Nasal cavity respiratory epithelium epithelial cell of viscerocranial mucosa (primary cell): Measurements from ENCODE around the gene XPO1. TPM values are rescaled to one million over a fixed set of nuclear protein-coding genes. Genes with fewer than 3 reads are reported as not detected.

Source experiments
- total RNA-seq: library from RNA; depleted of rRNA; stranded (reverse); fragments of >200 nt; gene quantifications from 2 replicates; pipeline ENCODE4 v1.2.3, GENCODE V29; 2014

Gene XPO1, protein sequence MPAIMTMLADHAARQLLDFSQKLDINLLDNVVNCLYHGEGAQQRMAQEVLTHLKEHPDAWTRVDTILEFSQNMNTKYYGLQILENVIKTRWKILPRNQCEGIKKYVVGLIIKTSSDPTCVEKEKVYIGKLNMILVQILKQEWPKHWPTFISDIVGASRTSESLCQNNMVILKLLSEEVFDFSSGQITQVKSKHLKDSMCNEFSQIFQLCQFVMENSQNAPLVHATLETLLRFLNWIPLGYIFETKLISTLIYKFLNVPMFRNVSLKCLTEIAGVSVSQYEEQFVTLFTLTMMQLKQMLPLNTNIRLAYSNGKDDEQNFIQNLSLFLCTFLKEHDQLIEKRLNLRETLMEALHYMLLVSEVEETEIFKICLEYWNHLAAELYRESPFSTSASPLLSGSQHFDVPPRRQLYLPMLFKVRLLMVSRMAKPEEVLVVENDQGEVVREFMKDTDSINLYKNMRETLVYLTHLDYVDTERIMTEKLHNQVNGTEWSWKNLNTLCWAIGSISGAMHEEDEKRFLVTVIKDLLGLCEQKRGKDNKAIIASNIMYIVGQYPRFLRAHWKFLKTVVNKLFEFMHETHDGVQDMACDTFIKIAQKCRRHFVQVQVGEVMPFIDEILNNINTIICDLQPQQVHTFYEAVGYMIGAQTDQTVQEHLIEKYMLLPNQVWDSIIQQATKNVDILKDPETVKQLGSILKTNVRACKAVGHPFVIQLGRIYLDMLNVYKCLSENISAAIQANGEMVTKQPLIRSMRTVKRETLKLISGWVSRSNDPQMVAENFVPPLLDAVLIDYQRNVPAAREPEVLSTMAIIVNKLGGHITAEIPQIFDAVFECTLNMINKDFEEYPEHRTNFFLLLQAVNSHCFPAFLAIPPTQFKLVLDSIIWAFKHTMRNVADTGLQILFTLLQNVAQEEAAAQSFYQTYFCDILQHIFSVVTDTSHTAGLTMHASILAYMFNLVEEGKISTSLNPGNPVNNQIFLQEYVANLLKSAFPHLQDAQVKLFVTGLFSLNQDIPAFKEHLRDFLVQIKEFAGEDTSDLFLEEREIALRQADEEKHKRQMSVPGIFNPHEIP (N-terminal part only)
- total RNA-seq: 290 TPM in 2 replicates

DNA sequence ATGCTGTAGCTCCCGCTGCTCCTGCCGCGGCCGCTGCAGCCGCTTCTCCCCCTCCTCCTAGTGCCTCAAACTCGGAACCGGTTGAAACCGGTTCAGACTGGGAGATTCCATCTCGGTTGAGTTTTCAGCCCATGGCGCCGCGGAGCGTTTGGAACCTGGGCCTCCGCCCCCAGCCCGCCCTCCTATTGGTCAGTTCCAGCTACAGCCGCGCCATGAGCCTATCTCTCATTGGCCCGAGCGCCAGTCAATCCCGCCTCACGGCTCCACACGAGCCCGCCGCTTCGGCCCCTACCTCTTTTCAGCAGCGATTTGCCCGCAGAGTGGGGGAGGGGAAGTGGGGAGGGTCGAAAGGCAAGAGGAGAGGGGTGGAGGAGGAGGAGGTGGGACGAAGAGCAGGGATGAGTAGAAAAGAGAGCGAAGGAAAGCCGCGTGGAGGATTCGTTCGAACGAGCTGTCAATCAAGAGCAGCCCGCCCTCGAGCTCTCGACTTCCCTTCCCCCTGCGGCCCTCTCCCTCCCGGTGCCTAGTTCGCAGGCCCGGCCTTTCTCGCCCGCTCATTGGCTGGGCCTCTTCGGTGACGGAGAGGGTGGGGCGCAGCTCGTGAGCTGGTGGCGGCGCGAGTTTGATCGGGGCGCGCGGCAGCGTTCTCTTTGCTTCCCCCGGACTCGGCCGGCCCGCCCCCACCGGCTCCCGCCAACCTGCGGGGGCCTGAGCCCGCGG, at the start of gene XPO1:
TSS of gene XPO1 (minus strand) at position 157 of the 720 bp plus-strand sequence. CDS start 4,459 bp downstream, outside the sequence.

DNA sequence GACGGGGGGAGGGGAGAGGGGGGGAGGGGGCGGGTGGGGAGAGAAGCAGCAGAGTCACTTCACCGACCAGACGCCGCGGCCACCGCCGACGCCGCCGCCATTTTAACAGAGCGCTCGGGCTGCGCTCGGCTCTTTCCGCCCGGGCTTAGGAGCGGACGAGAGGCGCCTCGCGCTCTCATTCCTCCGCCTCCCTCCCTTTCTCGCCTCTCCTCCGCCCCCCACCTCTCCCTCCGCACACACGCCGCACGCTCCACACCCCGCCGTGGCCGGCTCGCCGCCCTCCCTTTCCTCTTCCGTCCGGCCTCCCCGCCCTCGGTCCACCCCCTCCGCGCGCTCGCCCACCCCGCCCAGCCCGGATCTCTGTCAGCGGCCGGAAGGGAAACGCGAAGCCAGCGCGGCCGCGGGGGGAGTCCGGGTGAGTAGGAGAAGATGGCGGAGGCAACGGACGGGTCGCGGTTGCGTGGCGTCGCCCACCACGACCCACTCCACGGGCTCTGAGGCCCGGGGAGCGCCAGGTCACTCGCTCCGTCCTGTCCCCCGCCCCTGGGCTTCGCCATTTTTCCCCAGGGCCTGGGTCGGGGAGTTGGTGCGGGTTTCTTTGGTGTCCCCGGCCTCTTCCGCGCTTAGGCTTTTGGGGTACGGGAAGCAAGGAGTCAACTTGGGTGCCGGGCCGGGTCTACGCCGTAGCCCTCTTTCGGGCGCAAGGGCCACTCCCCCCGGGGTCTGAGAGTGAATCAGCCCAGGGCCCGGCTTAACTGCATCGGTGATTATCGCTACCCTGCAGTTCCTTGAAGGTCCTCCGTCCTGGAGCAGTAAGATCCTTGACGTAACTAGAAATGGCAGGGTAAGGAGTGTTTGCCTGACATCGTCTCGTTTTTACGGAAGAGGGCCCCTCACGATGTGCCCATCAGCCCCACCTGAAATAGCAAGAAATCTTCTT, 66.9 kb downstream of the XPO1 start, which contains the start of gene USP34:
TSS of gene USP34 (minus strand) at position 123 of the 940 bp plus-strand sequence. CDS start 395 bp downstream, outside the sequence.

Other genes starting within 250 kb of the XPO1 start
- gene USP34, start 67.3 kb downstream of the XPO1 start, total RNA-seq: 106 and 126 TPM in 2 replicates